H9 (cell line): ENCODE results near the gene TTLL9. TPM values are rescaled to one million over a fixed set of nuclear protein-coding genes. Genes with fewer than 3 reads are reported as not detected.
A peak's percentile ranks its signal among the peaks of the same experiment; 100 is the strongest.

Experiments used
- DNase-seq: peaks from one replicate; pipeline ENCODE4 v3.0.0-alpha.2; 2017
- H2AFZ ChIP-seq: one replicate; pipeline ENCODE4 v1.6.1; 2013; ENCODE audit warnings: mild to moderate bottlenecking, low read length, control low read depth, moderate library complexity
- H2AK5ac ChIP-seq: 2 replicates; pipeline ENCODE4 v1.6.1; 2013; ENCODE audit warnings: low read length, control low read depth, mixed read lengths; ENCODE audit not compliant: insufficient read length
- H2BK120ac ChIP-seq: one replicate; pipeline ENCODE4 v1.6.1; 2013; ENCODE audit warnings: low read depth, mild to moderate bottlenecking, low read length, control low read depth, inconsistent platforms; ENCODE audit not compliant: poor library complexity, severe bottlenecking
- H2BK12ac ChIP-seq: 2 replicates; pipeline ENCODE4 v1.6.1; 2013; ENCODE audit warnings: low read length, control low read depth, mixed read lengths, low read depth; ENCODE audit not compliant: insufficient read length
- H2BK15ac ChIP-seq: 2 replicates; pipeline ENCODE4 v1.6.1; 2013; ENCODE audit warnings: low read depth, low read length, control low read depth
- H2BK20ac ChIP-seq: one replicate; pipeline ENCODE4 v1.6.1; 2013; ENCODE audit warnings: low read depth, mild to moderate bottlenecking, low read length, control low read depth, inconsistent platforms; ENCODE audit not compliant: poor library complexity, severe bottlenecking
- H2BK5ac ChIP-seq: 2 replicates; pipeline ENCODE4 v1.6.1; 2013; ENCODE audit warnings: low read length, control low read depth, mixed read lengths; ENCODE audit not compliant: insufficient read length
- H3K14ac ChIP-seq: 2 replicates; pipeline ENCODE4 v1.6.1; 2013; ENCODE audit warnings: low read length, control low read depth; ENCODE audit not compliant: insufficient read depth
- H3K18ac ChIP-seq: 2 replicates; pipeline ENCODE4 v1.6.1; 2013; ENCODE audit warnings: low read depth, mild to moderate bottlenecking, mixed read lengths, low read length, control low read depth; ENCODE audit not compliant: insufficient read length
- H3K23ac ChIP-seq: 2 replicates; pipeline ENCODE4 v1.6.1; 2013; ENCODE audit warnings: low read length, control low read depth, mixed read lengths, low read depth; ENCODE audit not compliant: insufficient read length
- H3K23me2 ChIP-seq: 2 replicates; pipeline ENCODE4 v1.6.1; 2013; ENCODE audit warnings: low read depth, mild to moderate bottlenecking, mixed read lengths, low read length, control low read depth; ENCODE audit not compliant: insufficient read length, poor library complexity, severe bottlenecking
- H3K27ac ChIP-seq: 2 replicates; pipeline ENCODE4 v1.5.1; 2013; ENCODE audit warnings: low read length, control low read depth, mixed read lengths, low read depth; ENCODE audit not compliant: insufficient read length
- H3K27me3 ChIP-seq: 2 replicates; pipeline ENCODE4 v1.6.1; 2013; ENCODE audit warnings: low read length, control low read depth, inconsistent platforms; ENCODE audit not compliant: insufficient read depth
- H3K4ac ChIP-seq: 2 replicates; pipeline ENCODE4 v1.6.1; 2013; ENCODE audit warnings: low read depth, mild to moderate bottlenecking, control low read depth, inconsistent platforms, low read length, moderate library complexity
- H3K4me1 ChIP-seq: 2 replicates; pipeline ENCODE4 v1.6.1; 2013; ENCODE audit warnings: low read length, control low read depth, inconsistent platforms; ENCODE audit not compliant: insufficient read depth
- H3K4me2 ChIP-seq: 2 replicates; pipeline ENCODE4 v1.6.1; 2013; ENCODE audit warnings: low read length, control low read depth, mixed read lengths; ENCODE audit not compliant: insufficient read length, insufficient read depth
- H3K56ac ChIP-seq: 2 replicates; pipeline ENCODE4 v1.6.1; 2013; ENCODE audit warnings: low read depth, mild to moderate bottlenecking, mixed read lengths, low read length, control low read depth; ENCODE audit not compliant: insufficient read length
- H3K79me1 ChIP-seq: 2 replicates; pipeline ENCODE4 v1.6.1; 2013; ENCODE audit warnings: low read depth, mild to moderate bottlenecking, moderate library complexity, low read length, control low read depth, inconsistent platforms; ENCODE audit not compliant: insufficient read depth, poor library complexity, severe bottlenecking
- H3K79me2 ChIP-seq: 2 replicates; pipeline ENCODE4 v1.6.1; 2013; ENCODE audit warnings: low read length, control low read depth, inconsistent platforms; ENCODE audit not compliant: insufficient read depth
- H3K9ac ChIP-seq: 2 replicates; pipeline ENCODE4 v1.6.1; 2013; ENCODE audit warnings: low read length, control low read depth, mixed read lengths; ENCODE audit not compliant: insufficient read length; ENCODE audit errors: extremely low read depth
- H3K9me3 ChIP-seq: one replicate; pipeline ENCODE4 v1.6.1; 2013; ENCODE audit warnings: low read depth, low read length, inconsistent platforms; ENCODE audit not compliant: control insufficient read depth
- H3T11ph ChIP-seq: one replicate; pipeline ENCODE4 v1.6.1; 2013; ENCODE audit warnings: mild to moderate bottlenecking, low read length, control low read depth, inconsistent platforms
- H4K20me1 ChIP-seq: one replicate; pipeline ENCODE4 v1.6.1; 2013; ENCODE audit not compliant: control insufficient read depth, insufficient read length, insufficient read depth
- H4K5ac ChIP-seq: 2 replicates; pipeline ENCODE4 v1.6.1; 2013; ENCODE audit warnings: low read depth, mild to moderate bottlenecking, mixed read lengths, low read length, control low read depth; ENCODE audit not compliant: insufficient read length
- H4K8ac ChIP-seq: replicated peaks from 2 replicates; pipeline ENCODE4 v1.6.1; 2013; ENCODE audit warnings: low read length, control low read depth, mixed read lengths, low read depth; ENCODE audit not compliant: insufficient read length
- H4K91ac ChIP-seq: 2 replicates; pipeline ENCODE4 v1.6.1; 2013; ENCODE audit warnings: low read depth, mild to moderate bottlenecking, moderate library complexity, mixed read lengths, low read length, control low read depth; ENCODE audit not compliant: insufficient read length
- H3K27ac Mint-ChIP-seq, 3 experiments: 2 replicates in 2 of 3; 3 replicates in 1 of 3; pipeline ENCODE4 v1.8.0; 2020 to 2021; ENCODE audit warnings: mixed read lengths in 3 of 3, mild to moderate bottlenecking in 1 of 3, moderate library complexity in 1 of 3
- H3K27me3 Mint-ChIP-seq: 2 replicates; pipeline ENCODE4 v1.8.0; 2021; ENCODE audit warnings: low read depth, mild to moderate bottlenecking, moderate library complexity, mixed read lengths
- H3K36me3 Mint-ChIP-seq, 3 experiments: 2 replicates in 2 of 3; 3 replicates in 1 of 3; pipeline ENCODE4 v1.8.0; 2020 to 2021; ENCODE audit warnings: low read depth in 3 of 3, mixed read lengths in 3 of 3; ENCODE audit not compliant: insufficient read depth in 1 of 3
- H3K4me1 Mint-ChIP-seq, 2 experiments: 2 replicates each; pipeline ENCODE4 v1.8.0; 2020; ENCODE audit warnings: mixed read lengths in 2 of 2
- H3K4me3 Mint-ChIP-seq, 2 experiments: 2 replicates in 1 of 2; 3 replicates in 1 of 2; pipeline ENCODE4 v1.8.0; 2020 to 2021; ENCODE audit warnings: mild to moderate bottlenecking in 2 of 2, mixed read lengths in 2 of 2, moderate library complexity in 1 of 2
- H3K9me3 Mint-ChIP-seq, 2 experiments: 2 replicates in 1 of 2; 3 replicates in 1 of 2; pipeline ENCODE4 v1.8.0; 2020; ENCODE audit warnings: mild to moderate bottlenecking in 2 of 2, mixed read lengths in 2 of 2, moderate library complexity in 1 of 2
- WGBS: extraction: QIAGEN DNeasy Blood & Tissue Kit; methylation state at CpG from one replicate; pipeline ENCODE4 v1.1.7; 2013; ENCODE audit warnings: missing lambda C conversion rate, low lambda C conversion rate, mixed read lengths; ENCODE audit not compliant: insufficient read length; ENCODE audit errors: extremely low coverage; 5-methylcytosine and 5-hydroxymethylcytosine counted together
- total RNA-seq: library from RNA; stranded (reverse); gene quantifications from 2 replicates; pipeline ENCODE4 v1.2.1, GENCODE V29; 2021
- TF ChIP-seq, protein P1 (sequence below): fragments of 200-600 bp; sonication (generic); conservative IDR thresholded peaks from 3 replicates; pipeline ENCODE4 v1.8.0; 2021; ENCODE audit warnings: antibody characterized with exemption, mild to moderate bottlenecking

The TTLL9 gene
- total RNA-seq, 1 experiment from 2014 or later: 0.20 TPM

DNA sequence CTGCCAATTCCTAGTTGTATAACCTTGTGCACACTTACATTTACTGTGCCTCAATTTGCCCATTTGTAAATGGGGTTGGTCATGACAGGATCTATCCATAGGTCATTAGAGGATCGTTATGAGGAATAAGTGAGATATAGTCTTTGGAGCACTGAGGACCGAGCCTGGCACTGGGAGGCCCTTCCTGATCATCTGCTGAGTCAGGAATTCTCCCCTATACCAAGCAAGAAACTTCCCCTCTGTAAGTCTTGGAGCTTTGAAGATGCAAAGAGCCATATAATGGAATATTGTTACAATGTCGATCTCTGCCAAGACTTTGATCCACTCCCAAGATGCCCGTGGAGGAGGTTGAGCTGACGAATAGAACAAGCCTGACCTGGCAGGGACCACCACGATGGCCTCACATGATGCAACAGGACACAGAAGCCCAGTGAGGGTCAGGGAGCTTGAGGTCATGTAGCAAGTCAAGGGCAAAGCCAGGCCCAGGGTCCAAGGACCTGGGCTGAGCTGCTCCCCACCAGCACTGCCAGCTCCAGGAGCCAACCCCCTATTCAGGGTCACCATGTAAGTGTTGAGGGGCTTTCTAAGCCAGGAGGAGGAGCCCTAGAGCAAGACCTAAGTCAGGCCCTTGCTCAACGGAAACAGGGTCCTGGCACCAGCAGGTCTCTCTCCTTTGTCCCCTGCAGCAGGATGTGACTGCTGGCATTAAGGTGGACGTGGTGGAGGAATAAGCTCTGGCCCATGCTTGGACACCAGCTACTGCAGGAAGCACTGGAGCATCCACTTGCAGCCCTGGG is 64.7 kb downstream of the TTLL9 start:
- H2BK15ac ChIP-seq: no peak overlapping the region
- H2BK5ac ChIP-seq: no peak overlapping the region
- Mint-ChIP-seq H3K4me1 (peaks cover 19 to 21% of the 10 kb centered on the region in 2 experiments), H3K9me3 (no peaks in the 10 kb centered on the region), H3K4me3 (no peak overlapping the region), H3K27me3 (peaks cover 10% of the 10 kb centered on the region), H3K27ac (no peak overlapping the region; a peak in 1 of 7 replicates), H3K36me3 (no peaks in the 10 kb centered on the region)
- H2BK120ac ChIP-seq: no peak overlapping the region
- H3K18ac ChIP-seq: no peak overlapping the region
- 0 out of 2 replicates have a peak, but pooled peaks cover 2% of the 10 kb centered on the region for H3K27me3 ChIP-seq
- no peak overlapping the region for H2BK12ac ChIP-seq
- H3K4me2 ChIP-seq: no peak overlapping the region
- H3K9me3 ChIP-seq: no peaks in the 10 kb centered on the region
- H4K8ac ChIP-seq: no peak overlapping the region
- H3K27ac ChIP-seq: no peak overlapping the region
- H3K23me2 ChIP-seq: no peaks in the 10 kb centered on the region
- no peaks in the 10 kb centered on the region for H3K79me2 ChIP-seq
- H3K56ac ChIP-seq: no peak overlapping the region
- no peak overlapping the region for H2AK5ac ChIP-seq
- H3T11ph ChIP-seq: no peak overlapping the region
- no peak overlapping the region for H4K91ac ChIP-seq
- H3K4ac ChIP-seq: no peak overlapping the region
- TF ChIP-seq, protein P1, sequence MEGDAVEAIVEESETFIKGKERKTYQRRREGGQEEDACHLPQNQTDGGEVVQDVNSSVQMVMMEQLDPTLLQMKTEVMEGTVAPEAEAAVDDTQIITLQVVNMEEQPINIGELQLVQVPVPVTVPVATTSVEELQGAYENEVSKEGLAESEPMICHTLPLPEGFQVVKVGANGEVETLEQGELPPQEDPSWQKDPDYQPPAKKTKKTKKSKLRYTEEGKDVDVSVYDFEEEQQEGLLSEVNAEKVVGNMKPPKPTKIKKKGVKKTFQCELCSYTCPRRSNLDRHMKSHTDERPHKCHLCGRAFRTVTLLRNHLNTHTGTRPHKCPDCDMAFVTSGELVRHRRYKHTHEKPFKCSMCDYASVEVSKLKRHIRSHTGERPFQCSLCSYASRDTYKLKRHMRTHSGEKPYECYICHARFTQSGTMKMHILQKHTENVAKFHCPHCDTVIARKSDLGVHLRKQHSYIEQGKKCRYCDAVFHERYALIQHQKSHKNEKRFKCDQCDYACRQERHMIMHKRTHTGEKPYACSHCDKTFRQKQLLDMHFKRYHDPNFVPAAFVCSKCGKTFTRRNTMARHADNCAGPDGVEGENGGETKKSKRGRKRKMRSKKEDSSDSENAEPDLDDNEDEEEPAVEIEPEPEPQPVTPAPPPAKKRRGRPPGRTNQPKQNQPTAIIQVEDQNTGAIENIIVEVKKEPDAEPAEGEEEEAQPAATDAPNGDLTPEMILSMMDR: peak; percentile 71
- no peak overlapping the region for H4K5ac ChIP-seq
- peak; percentile 80 for DNase-seq
- H3K79me1 ChIP-seq: no peaks in the 10 kb centered on the region
- H2BK20ac ChIP-seq: no peak overlapping the region
- no peak overlapping the region for H2AFZ ChIP-seq
- H3K23ac ChIP-seq: no peak overlapping the region
- H3K4me1 ChIP-seq: no peaks in the 10 kb centered on the region
- no peak overlapping the region for H3K9ac ChIP-seq
- peaks cover 3% of the 10 kb centered on the region for H4K20me1 ChIP-seq
- no peak overlapping the region for H3K14ac ChIP-seq
- no CpG with 5 or more reads among the region's 8 CpGs for WGBS
